ENCODE results near the gene SCD5.

The SCD5 gene

DNA sequence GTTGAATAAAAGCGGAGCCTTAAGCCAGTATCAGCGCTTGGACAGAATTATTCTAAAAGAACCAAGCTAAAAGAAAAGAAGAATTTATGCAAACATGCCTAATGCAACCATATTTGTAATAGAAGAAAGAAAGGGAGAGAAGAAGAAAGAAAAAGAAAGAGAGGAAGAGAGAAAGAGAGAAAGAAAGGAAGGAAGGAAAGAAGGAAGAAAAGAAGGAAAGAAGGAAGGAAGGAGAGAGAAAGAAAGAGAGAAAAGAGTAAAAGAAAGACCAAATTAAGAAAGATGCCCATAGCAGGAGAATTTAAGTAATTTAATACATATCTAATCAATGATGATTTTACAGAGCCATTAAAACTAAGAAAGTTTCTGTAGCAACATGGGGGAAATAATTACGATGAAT lies 206.0 kb downstream of the SCD5 start:
- no peak overlapping the region for H3K27ac ChIP-seq (replicated peaks)
- DNase-seq (ENCODE audit: low read depth in 1 of 2, low spot score in 1 of 2), result no peak
- no peak overlapping the region for H3K4me3 ChIP-seq (replicated peaks; ENCODE audit: insufficient read depth, low read length)
- H3K27me3 ChIP-seq (ENCODE audit: insufficient read depth, poor library complexity, severe bottlenecking), result peaks cover 10% of the 10 kb centered on the region
- TF ChIP-seq, protein P1, sequence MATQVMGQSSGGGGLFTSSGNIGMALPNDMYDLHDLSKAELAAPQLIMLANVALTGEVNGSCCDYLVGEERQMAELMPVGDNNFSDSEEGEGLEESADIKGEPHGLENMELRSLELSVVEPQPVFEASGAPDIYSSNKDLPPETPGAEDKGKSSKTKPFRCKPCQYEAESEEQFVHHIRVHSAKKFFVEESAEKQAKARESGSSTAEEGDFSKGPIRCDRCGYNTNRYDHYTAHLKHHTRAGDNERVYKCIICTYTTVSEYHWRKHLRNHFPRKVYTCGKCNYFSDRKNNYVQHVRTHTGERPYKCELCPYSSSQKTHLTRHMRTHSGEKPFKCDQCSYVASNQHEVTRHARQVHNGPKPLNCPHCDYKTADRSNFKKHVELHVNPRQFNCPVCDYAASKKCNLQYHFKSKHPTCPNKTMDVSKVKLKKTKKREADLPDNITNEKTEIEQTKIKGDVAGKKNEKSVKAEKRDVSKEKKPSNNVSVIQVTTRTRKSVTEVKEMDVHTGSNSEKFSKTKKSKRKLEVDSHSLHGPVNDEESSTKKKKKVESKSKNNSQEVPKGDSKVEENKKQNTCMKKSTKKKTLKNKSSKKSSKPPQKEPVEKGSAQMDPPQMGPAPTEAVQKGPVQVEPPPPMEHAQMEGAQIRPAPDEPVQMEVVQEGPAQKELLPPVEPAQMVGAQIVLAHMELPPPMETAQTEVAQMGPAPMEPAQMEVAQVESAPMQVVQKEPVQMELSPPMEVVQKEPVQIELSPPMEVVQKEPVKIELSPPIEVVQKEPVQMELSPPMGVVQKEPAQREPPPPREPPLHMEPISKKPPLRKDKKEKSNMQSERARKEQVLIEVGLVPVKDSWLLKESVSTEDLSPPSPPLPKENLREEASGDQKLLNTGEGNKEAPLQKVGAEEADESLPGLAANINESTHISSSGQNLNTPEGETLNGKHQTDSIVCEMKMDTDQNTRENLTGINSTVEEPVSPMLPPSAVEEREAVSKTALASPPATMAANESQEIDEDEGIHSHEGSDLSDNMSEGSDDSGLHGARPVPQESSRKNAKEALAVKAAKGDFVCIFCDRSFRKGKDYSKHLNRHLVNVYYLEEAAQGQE (IDR thresholded peaks at IDR 0.05; ENCODE audit: insufficient replicate concordance, low read depth), result no peak
- TF ChIP-seq POLR2AphosphoS5 (IDR thresholded peaks at IDR 0.05; ENCODE audit: low read depth), result no peak
- TF ChIP-seq, protein P2, sequence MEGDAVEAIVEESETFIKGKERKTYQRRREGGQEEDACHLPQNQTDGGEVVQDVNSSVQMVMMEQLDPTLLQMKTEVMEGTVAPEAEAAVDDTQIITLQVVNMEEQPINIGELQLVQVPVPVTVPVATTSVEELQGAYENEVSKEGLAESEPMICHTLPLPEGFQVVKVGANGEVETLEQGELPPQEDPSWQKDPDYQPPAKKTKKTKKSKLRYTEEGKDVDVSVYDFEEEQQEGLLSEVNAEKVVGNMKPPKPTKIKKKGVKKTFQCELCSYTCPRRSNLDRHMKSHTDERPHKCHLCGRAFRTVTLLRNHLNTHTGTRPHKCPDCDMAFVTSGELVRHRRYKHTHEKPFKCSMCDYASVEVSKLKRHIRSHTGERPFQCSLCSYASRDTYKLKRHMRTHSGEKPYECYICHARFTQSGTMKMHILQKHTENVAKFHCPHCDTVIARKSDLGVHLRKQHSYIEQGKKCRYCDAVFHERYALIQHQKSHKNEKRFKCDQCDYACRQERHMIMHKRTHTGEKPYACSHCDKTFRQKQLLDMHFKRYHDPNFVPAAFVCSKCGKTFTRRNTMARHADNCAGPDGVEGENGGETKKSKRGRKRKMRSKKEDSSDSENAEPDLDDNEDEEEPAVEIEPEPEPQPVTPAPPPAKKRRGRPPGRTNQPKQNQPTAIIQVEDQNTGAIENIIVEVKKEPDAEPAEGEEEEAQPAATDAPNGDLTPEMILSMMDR (IDR thresholded peaks at IDR 0.05; ENCODE audit: insufficient read depth, low read length), result no peak
- TF ChIP-seq SPI1 (IDR thresholded peaks at IDR 0.05; ENCODE audit: borderline replicate concordance, low read depth), result no peak
- TF ChIP-seq GABPA (IDR thresholded peaks at IDR 0.05; ENCODE audit: low read depth), result no peak

DNA sequence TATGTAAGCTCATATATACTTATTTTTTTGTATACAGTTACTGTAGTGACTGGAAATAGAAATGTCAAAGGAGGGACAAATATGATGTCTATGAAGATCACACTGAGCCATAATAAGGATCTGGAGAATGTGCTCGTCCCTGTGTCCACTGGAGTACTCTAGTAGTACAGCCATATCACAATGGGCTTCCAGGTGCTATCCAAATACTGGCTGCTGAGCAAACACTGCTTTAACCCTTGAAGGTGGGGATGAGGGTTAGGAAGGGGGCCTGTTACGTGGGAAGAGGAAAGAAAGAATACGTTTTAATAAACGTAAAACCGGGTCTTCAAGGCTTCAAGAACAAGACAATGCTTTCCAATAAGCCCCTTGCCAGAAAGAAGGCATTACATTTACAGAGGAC lies 207.0 kb downstream of the SCD5 start:
- H3K27me3 ChIP-seq (ENCODE audit: insufficient read depth, poor library complexity, severe bottlenecking), result peaks cover 10% of the 10 kb centered on the region
- DNase-seq (ENCODE audit: low read depth in 1 of 2, low spot score in 1 of 2), result no peak
- TF ChIP-seq GABPA (IDR thresholded peaks at IDR 0.05; ENCODE audit: low read depth) (no peak), SPI1 (IDR thresholded peaks at IDR 0.05; ENCODE audit: borderline replicate concordance, low read depth) (no peak), POLR2AphosphoS5 (IDR thresholded peaks at IDR 0.05; ENCODE audit: low read depth) (no peak)
- TF ChIP-seq, protein P2 (IDR thresholded peaks at IDR 0.05; ENCODE audit: insufficient read depth, low read length), result no peak
- TF ChIP-seq, protein P1 (IDR thresholded peaks at IDR 0.05; ENCODE audit: insufficient replicate concordance, low read depth), result no peak
- H3K4me3 ChIP-seq (replicated peaks; ENCODE audit: insufficient read depth, low read length), result no peak overlapping the region
- H3K27ac ChIP-seq (replicated peaks), result no peak overlapping the region

DNA sequence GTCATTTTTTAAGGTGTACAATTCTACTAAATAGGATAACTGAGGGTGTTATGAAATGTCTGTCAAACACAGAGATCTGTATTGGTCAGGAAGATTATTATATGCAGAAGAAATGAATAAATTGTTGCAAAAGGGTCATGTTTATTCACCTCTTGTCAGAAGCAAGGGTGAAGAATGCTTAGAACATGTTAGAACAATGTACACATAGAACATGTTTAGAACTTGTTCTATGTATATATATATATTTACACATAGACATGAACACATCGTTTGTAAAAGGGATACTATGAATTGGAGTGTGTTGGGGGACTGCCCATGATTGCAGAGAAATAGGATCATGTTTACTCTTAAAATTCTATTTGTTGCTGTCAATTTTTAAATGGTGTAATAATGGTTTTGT lies 208.8 kb downstream of the SCD5 start:
- Histone ChIP-seq H3K27ac (replicated peaks) (no peak overlapping the region), H3K27me3 (ENCODE audit: insufficient read depth, poor library complexity, severe bottlenecking) (peaks cover 10% of the 10 kb centered on the region), H3K4me3 (replicated peaks; ENCODE audit: insufficient read depth, low read length) (no peak overlapping the region)
- TF ChIP-seq SPI1 (IDR thresholded peaks at IDR 0.05; ENCODE audit: borderline replicate concordance, low read depth) (no peak), GABPA (IDR thresholded peaks at IDR 0.05; ENCODE audit: low read depth) (no peak), POLR2AphosphoS5 (IDR thresholded peaks at IDR 0.05; ENCODE audit: low read depth) (no peak)
- TF ChIP-seq, protein P1 (IDR thresholded peaks at IDR 0.05; ENCODE audit: insufficient replicate concordance, low read depth), result no peak
- TF ChIP-seq, protein P2 (IDR thresholded peaks at IDR 0.05; ENCODE audit: insufficient read depth, low read length), result no peak
- DNase-seq (ENCODE audit: low read depth in 1 of 2, low spot score in 1 of 2), result no peak

All from HL-60 (cell line).